HG02852 (cell line): ENCODE measurements around the gene CFAP410.

Experiments
- ATAC-seq: cut with Tn5 transposase; IDR thresholded peaks from one replicate; pipeline ENCODE4 v1.9.1; 2021; ENCODE audit warnings: mild to moderate bottlenecking, moderate library complexity; ENCODE audit not compliant: unreplicated experiment

CFAP410 gene

DNA sequence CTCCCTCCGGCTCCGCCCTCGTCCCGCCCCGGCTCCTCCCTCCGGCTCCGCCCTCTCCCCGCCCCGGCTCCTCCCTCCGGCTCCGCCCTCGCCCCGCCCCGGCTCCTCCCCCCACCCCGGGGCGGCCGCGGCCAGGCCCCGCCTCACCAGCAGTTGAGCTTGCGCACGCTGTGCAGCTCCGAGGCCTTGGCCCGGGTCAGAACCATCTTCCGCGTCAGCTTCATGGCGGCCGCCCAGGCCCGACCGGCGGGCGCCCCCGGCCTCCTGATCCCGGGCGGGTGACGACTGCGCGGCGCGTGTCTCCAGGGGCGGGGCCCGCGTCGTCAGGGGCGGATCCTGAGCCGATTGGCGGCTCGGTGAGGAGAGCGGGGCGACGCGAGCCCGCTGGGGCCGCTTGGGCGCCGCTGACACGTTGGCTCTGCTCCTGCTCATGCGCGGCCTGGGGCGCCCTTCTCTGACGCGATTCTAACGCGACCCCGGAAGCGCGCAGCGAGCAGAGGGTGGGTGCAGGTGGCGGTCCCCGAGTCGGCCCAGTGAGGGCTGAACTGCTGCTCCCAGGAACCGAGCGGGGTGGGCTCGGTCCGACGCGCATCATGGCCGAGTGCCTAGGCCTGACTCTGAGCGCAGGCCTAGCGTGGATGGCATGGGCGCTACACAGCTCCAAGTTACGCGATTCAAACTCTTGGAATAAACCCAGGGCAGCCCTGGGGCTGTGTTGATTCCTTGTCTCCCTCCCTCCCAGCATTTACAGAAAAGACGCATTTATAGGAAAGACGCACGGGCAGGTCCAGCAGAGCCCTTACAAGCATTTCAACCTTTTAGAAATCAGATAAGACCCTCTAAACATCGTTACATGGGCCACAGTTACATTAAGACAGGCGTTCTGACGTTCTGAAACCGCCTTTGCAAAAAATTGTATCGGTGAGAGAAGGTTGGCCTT, at the start of gene CFAP410:
Gene CFAP410 (minus strand): TSS at position 420 of the 940 bp plus-strand sequence. CDS start 196 bp downstream, at position 224.
- ATAC-seq: peak; percentile 85

- ATAC-seq: no peak
Observed at GRCh38 chr21:44384968-44385367, 45.8 kb upstream of the CFAP410 start.

DNA sequence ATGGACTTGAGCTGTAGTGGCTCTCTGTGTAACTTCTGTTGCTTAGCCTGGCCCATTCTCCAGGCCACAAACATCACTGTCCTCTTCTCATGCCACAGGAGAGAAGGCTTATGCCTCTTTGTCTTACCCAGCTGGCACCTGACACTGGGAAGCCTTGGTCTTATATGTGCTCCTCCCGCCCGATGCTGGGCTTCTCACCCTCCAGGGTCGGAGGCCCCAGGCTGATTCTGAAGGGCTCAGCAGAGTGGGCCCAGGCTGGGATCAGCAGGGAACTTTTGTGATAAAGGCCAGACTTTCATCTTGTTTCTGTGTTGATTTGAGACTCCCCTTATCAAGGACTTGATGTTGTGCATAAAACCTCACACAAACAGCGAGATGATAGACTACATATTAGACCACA, 44.0 kb upstream of the CFAP410 start:
- no peak for ATAC-seq

GRCh38 chr21:44382536-44382935, 43.3 kb upstream of the CFAP410 start:
- no peak for ATAC-seq

DNA sequence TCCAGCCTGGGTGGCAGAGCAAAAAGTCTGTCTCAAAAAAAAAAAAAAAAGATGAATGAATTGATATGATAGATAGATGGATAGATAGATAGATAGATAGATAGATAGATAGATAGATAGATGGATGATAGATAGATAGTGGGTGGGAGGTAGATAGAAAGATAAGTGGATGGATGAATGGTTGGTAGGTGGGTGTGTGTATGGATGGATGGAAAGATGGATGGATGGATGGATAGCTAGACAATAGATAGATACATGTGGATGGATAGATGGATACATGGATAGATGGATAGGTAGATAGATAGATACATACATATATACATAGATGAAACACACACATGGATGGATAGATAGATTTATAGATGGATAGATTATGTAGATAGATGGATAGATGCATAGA, 42.7 kb upstream of the CFAP410 start:
- ATAC-seq: no peak

- no peak for ATAC-seq
Observed at GRCh38 chr21:44380876-44381275, 41.7 kb upstream of the CFAP410 start.

DNA sequence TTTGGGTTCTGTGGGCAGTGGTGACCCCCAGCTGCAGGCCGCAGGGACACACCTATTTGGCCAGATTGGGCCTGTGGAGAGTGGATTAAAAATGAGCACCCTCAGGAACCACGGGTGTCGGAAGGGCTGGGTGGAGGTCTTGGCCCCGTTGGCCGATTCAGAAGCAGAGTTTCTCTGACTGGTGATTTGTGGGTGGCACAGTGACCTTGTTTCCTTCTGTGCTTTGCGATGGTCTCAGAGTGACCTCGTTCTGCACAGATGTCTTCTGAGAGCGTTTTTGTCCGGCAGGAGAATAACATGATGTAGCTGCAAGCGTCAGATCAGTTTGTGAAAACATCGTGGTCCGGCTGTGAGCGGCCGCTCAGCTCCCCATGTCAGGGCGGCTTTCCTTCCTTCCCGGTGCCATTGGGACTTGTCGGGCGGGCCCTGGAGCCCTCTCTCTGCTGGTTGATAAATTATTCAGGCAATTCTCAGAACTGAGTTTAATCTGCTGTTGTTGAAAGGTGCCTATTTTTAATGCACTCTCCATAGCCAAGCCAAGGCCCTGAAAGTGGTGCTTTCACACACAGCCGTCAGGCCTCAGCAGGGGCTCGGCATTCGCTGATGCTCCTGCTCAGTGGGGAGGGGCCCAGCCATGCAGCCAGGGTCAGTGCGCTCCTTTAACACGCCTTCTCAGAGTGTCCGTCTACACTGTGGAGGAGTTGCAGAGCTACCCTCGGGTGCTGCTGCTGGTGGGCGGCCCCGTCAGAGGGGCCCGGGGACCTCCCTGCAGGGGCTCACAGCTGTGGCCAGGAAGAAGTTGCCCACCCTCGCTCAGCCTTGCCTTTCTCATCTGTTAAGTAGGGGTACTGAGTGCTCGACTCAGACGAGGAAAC, 41.0 kb upstream of the CFAP410 start:
- ATAC-seq: no peak

DNA sequence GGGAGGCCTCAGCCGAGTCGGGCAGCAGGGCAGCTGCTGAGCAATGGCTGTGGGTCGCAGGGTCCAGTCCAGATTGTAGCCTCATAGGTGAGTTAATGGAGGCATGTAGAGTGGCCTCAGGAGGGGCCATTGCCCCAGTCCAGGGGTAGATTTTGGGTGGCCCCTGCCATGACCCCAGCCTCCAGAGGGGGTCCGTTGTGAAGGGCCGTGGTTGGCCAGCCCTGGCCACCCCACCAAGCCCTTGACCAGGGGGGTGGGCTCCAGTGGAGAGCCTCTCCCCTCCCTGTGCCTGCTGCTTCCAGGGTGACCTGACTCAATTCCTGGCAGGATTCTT, 40.3 kb upstream of the CFAP410 start:
- ATAC-seq: no peak

DNA sequence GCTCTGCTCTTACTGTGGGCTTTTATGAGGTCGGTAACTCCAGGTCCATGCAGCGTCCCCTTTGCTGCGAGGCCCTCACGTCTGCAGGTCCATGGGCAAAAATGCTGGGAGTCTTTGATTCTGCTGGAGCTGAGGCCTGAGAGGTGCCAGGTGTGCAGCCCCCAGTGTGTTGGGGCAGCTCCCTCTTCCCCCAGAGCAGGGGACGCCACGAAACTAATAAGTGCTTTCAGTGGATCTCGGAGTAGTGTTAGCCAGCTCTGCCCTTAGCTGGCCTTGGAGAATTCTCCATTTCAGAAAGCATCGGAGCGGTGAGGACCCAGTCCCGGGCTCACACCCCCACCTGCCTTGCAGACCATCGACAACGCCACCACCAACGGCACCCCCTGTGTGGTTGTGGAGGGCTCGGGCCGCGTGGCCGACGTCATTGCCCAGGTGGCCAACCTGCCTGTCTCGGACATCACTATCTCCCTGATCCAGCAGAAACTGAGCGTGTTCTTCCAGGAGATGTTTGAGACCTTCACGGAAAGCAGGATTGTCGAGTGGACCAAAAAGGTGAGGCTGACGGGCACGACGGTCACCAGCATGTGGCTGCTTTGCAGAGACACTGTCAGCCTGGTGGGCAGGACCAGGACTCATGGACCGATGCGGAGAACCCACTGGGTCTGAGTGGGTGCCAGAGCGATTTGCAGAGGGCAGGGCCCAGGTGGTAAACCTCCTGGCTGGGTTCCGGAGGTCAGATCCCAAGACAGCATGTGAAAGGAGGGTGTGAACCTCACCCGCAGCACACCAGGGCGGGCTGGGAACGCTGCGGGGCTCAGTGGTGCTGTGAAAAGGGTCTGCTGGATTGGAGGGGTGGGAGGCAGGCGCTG, 39.7 kb upstream of the CFAP410 start:
- no peak for ATAC-seq

DNA sequence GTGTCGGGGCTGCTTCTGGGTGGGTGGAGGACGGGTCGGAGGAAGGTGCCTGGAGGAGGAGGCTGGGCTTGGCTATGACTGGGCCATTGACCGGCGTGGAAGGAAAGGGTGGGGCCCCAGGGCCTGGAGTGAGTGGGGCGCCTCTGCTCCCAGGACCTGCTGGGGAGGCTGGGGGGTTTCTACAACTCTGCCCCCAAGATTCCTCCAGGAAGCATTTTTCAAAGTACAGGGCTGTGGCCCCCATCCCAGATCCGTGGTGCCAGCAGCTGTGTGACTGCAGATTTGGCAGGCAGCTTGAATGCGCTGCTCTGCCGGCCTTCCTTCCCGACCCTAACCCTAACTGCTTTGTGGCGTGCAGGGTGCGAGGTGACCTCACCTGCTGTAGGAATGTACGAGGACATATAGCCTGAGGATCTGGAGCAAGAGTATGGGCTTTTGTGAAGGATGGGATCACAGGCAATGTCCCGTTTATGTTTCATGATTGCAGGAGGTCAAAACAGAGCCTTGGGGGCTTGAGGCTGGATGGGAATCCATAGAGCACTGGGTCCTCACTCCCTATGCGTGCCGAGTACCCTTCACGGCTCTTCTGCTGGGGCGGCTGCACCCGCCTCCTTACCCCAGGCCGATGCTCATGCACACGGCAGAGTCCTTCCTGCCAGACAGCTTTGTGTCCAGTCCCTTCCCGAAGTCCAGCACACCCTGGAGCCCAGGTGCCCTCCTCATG, 38.9 kb upstream of the CFAP410 start:
- no peak for ATAC-seq

DNA sequence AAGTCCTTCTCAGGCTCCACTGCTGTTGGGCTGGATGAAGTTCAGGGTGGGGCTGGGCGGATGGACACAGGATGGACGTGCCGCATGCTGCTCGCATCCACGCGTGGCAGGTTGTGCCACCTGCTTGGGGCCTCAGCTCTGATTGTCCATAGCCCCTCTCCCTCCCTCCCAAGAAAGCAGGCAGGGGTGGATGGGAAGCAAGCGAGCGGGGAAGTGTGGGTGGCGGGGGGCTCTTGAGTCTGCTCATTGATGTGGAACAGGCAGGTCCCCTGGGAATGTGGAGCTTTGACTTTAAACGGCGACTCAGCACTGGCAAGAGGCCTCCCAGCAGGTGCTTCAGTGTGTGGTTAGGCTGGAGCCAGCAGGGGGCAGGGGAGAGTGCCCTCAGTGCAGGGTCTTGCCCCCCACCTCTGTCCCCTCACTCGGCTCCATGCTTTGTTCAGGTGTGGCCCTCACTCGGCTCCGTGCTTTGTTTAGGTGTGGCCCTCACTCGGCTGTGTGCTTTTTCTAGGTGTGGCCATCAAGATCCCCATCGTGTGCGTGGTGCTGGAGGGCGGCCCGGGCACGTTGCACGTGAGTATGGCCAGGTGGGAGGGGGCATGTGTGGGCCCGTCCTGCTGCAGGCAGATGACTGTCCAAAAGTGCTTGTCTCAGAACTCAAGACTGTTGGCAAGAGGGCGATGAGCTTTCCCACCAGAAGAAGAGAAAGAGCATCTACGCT, 38.2 kb upstream of the CFAP410 start:
- no peak for ATAC-seq

DNA sequence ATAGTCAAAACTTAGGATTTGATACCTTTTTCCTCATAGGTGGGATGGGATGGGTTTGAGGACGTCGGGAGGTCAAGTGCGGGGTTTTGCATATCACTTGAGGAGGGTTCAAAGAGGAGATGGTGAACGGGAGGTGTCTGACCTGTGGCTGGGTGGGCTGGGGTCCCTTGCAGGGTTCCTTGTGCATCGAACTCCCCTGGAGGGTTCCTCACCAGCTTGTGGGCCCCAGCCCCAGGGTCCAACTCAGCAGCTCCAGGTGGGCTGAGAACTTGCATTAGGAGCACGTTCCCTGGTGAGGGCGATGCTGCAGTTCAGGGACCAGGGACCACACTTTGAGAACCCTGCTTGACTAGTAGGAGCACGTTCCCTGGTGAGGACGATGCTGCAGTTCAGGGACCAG, 37.4 kb upstream of the CFAP410 start:
- ATAC-seq: no peak

- no peak for ATAC-seq
Observed at GRCh38 chr21:44375761-44376241, 36.6 kb upstream of the CFAP410 start.

GRCh38 chr21:44375281-44375651, 36.1 kb upstream of the CFAP410 start:
- no peak for ATAC-seq

DNA sequence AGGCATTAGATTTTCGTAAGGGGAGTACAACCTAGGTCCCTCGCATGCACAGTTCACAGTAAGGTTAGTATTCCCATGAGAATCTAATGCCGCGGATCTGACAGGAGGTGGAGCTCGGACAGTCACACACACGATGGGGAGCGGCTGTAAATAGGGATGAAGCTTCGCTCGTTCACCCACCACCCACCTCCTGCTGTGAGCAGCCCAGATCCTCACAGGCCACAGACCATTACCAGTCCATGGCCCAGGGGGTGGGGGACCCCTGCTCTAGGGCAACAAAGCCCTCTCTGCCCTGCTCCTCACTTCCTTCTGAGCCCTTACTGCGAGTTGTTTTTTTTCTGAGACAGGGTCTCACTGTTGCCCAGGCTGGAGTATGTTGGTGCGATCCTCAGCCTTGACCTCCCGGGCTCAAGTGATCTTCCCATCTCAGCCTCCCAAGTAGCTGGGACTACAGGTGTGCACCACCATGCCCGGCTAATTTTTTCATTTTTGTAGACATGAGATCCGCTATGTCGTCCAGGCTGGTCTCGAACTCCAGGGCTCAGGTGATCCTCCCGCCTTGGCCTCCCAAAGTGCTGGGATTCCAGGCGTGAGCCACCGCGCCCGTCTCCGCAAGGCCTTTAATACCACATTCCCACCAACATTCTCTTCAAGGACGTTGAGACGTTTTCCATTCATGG, 35.6 kb upstream of the CFAP410 start:
- ATAC-seq: no peak

DNA sequence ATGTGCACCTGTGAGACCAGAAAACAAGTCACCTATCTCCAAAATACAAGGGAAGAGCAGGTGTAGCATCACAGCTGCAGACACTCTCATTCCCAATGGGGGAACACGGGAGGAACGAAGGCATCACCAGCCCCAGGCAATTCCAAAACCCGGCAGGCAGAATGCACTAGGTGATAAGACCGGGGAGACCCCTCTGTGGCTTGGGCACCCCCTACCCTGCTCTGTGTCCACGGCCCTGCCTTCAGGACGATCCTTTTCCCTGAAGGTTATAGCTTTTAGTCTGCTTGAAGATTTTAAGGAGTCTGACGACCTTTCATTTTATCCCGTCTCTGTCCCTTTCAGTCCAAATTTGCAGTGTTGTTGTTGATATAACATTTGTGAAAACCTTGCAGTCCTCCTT, 33.4 kb upstream of the CFAP410 start:
- no peak for ATAC-seq

DNA sequence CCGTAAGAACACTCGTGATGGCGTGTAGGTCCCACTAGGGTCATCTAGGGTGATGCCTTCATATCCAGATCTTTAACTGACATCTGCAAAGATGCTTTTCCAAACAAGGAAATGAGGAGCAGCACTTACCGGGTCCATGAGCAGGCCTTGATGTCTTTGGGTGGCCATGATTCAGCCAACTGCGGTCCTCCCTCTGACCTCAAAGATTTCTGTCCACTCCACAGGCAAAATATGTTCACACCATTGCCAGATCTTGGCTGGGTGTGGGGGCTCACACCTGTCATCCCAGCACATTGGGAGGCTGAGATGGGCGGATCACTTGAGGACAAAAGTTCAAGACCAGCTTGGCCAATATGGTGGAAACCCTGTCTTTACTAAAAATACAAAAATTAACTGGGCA, 32.4 kb upstream of the CFAP410 start:
- no peak for ATAC-seq

DNA sequence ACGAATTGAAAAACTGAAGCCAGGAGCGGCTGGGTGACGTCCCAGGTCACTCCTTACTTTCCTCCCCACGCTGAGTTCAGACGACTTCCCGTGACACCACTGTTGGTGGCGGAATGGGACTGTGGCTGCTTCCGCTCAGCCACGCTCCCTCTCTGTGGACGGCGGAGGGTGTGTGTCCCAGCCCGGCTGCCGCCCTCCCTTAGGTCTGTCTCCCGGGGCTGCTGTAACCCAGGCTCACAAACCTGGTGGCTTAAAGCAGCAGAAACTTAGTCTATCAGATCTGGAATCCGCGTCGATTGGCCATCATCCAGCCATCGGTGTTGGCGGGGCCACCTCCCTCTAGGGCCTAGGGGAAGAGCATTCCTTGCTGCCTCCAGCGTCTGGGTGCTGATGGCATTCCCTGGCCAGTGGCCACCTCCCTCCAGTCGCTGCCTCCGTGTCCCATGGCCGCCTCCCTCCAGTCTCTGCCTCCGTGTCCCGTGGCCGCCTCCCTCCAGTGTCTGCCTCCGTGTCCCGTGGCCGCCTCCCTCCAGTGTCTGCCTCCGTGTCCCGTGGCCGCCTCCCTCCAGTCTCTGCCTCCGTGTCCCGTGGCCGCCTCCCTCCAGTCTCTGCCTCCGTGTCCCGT, 31.7 kb upstream of the CFAP410 start:
- no peak for ATAC-seq
